Dermis blood vessel endothelial cell (primary cell): ENCODE measurements around the gene C14orf93. TPM values are rescaled to one million over a fixed set of nuclear protein-coding genes. Genes with fewer than 3 reads are reported as not detected.
"Not testable (repeated sequence)": the region's sequence is repeated elsewhere in the genome, so short reads cannot be mapped to it uniquely, and the experiment has no call there.

Source experiments
- DNase-seq: peaks from one replicate; pipeline ENCODE4 v3.0.0; 2010
- total RNA-seq: library from RNA; depleted of rRNA; stranded (reverse); fragments of >200 nt; gene quantifications from 2 replicates; pipeline ENCODE4 v1.2.3, GENCODE V29; 2014

The C14orf93 gene
- total RNA-seq, 1 donor from 2014 or later = 6.8 TPM

- peak; percentile 82 for DNase-seq
These were observed 36.5 kb downstream of the C14orf93 start for GRCh38 chr14:22973217-22974032.

GRCh38 chr14:22972313-22972930 is 37.5 kb downstream of the C14orf93 start:
- no peak for DNase-seq

GRCh38 chr14:22971152-22971551 is 38.8 kb downstream of the C14orf93 start:
- no peak for DNase-seq

GRCh38 chr14:22966783-22967269 is 43.1 kb downstream of the C14orf93 start:
- DNase-seq = no peak

- peak; percentile 30 for DNase-seq
These were observed 43.8 kb downstream of the C14orf93 start for GRCh38 chr14:22965916-22966782.

- DNase-seq = no peak
These were observed 47.8 kb downstream of the C14orf93 start for GRCh38 chr14:22962061-22962676.

- peak; percentile 36 for DNase-seq
These were observed 54.0 kb downstream of the C14orf93 start for GRCh38 chr14:22955702-22956569.

GRCh38 chr14:22952418-22952817 is 57.5 kb downstream of the C14orf93 start:
- DNase-seq = no peak

GRCh38 chr14:22951795-22952194 is 58.1 kb downstream of the C14orf93 start:
- not testable (repeated sequence) for DNase-seq

- no peak for DNase-seq
These were observed 64.3 kb downstream of the C14orf93 start for GRCh38 chr14:22945642-22946041.

- no peak for DNase-seq
These were observed 70.3 kb downstream of the C14orf93 start for GRCh38 chr14:22939684-22940083.

Other genes starting within 250 kb of the C14orf93 start
- gene OXA1L, start 243.5 kb downstream of the C14orf93 start, total RNA-seq = 48.8 and 70.6 TPM in 2 replicates
- 4.8 and 8.3 TPM in 2 replicates for gene SLC7A7, start 194.7 kb downstream of the C14orf93 start, total RNA-seq
- gene MRPL52, start 180.3 kb downstream of the C14orf93 start, total RNA-seq = 30.1 and 38.1 TPM in 2 replicates
- gene MMP14, start 173.6 kb downstream of the C14orf93 start, total RNA-seq = 73.3 and 138 TPM in 2 replicates
- gene LRP10, start 138.4 kb downstream of the C14orf93 start, total RNA-seq = 59.4 and 126 TPM in 2 replicates
- gene REM2, start 126.9 kb downstream of the C14orf93 start, total RNA-seq = 0.09 TPM in 1 of 2 replicates, not detected in the other
- gene RBM23, start 91.0 kb downstream of the C14orf93 start, total RNA-seq = 56.3 and 116 TPM in 2 replicates
- 40.0 and 48.1 TPM in 2 replicates for gene PRMT5, start 80.8 kb downstream of the C14orf93 start, total RNA-seq
- 39.8 and 46.3 TPM in 2 replicates for gene HAUS4, start 53.1 kb downstream of the C14orf93 start, total RNA-seq
- gene AJUBA, start 27.6 kb downstream of the C14orf93 start, total RNA-seq = 49.3 and 80.8 TPM in 2 replicates
- gene PSMB5, start 24.8 kb upstream of the C14orf93 start, total RNA-seq = 271 and 319 TPM in 2 replicates
- not detected in 2 replicates for gene PSMB11, start 32.1 kb upstream of the C14orf93 start, total RNA-seq
- 7.5 and 16.3 TPM in 2 replicates for gene CDH24, start 47.4 kb upstream of the C14orf93 start, total RNA-seq
- 65.2 and 76.2 TPM in 2 replicates for gene ACIN1, start 85.0 kb upstream of the C14orf93 start, total RNA-seq
- 43.0 and 52.2 TPM in 2 replicates for gene C14orf119, start 85.4 kb upstream of the C14orf93 start, total RNA-seq
- not detected in 2 replicates for gene CIROP, start 94.8 kb upstream of the C14orf93 start, total RNA-seq
- gene CEBPE, start 109.1 kb upstream of the C14orf93 start, total RNA-seq = not detected in 2 replicates
- 0.09 TPM in 1 of 2 replicates, not detected in the other for gene SLC7A8, start 173.5 kb upstream of the C14orf93 start, total RNA-seq
- gene RNF212B, start 227.8 kb upstream of the C14orf93 start, total RNA-seq = not detected in 2 replicates